Immature natural killer cell (primary cell): ENCODE data around the gene GYG2. TPM values are rescaled to one million over a fixed set of nuclear protein-coding genes. Genes with fewer than 3 reads are reported as not detected.
"Not testable (repeated sequence)": the region's sequence is repeated elsewhere in the genome, so short reads cannot be mapped to it uniquely, and the experiment has no call there.

Experiments used
- DNase-seq, 3 donors: peaks; one replicate each; pipeline ENCODE4 v3.0.0; 2022; ENCODE audit warnings: mixed read lengths in 1 of 3
- H3K27ac Mint-ChIP-seq, 6 donors: one replicate each; pipeline ENCODE4 v1.8.0; 2020; ENCODE audit warnings: mixed read lengths in 6 of 6, mild to moderate bottlenecking in 5 of 6, inconsistent platforms in 4 of 6, moderate library complexity in 3 of 6
- H3K27me3 Mint-ChIP-seq, 3 donors: one replicate each; pipeline ENCODE4 v1.8.0; 2020 to 2021; ENCODE audit warnings: low read depth in 3 of 3, mild to moderate bottlenecking in 3 of 3, mixed read lengths in 3 of 3, moderate library complexity in 3 of 3, inconsistent platforms in 1 of 3
- H3K36me3 Mint-ChIP-seq, 3 donors: one replicate each; pipeline ENCODE4 v1.8.0; 2020; ENCODE audit warnings: mixed read lengths in 3 of 3, inconsistent platforms in 2 of 3, mild to moderate bottlenecking in 2 of 3
- H3K4me1 Mint-ChIP-seq, 2 donors: one replicate each; pipeline ENCODE4 v1.8.0; 2020; ENCODE audit warnings: inconsistent platforms in 2 of 2, mild to moderate bottlenecking in 2 of 2, mixed read lengths in 2 of 2, moderate library complexity in 1 of 2
- H3K4me3 Mint-ChIP-seq, 5 donors: one replicate each; pipeline ENCODE4 v1.8.0; 2020; ENCODE audit warnings: mild to moderate bottlenecking in 5 of 5, mixed read lengths in 5 of 5, inconsistent platforms in 3 of 5, moderate library complexity in 3 of 5
- H3K9me3 Mint-ChIP-seq, 6 donors: one replicate each; pipeline ENCODE4 v1.8.0; 2020; ENCODE audit warnings: mild to moderate bottlenecking in 6 of 6, mixed read lengths in 6 of 6, inconsistent platforms in 4 of 6, moderate library complexity in 3 of 6
- polyA plus RNA-seq, 3 donors: library from polyadenylated mRNA; unstranded; fragments of 300-500 nt; fragmentation: Illumina TruSeq; gene quantifications; one replicate each; pipeline ENCODE4 v1.2.3, GENCODE V29; 2021

The GYG2 gene
- polyA plus RNA-seq, 3 donors from 2014 or later: not detected

- Mint-ChIP-seq H3K27me3 (peaks cover 2 to 10% (median 5%) of the 10 kb centered on the region in 3 donors), H3K9me3 (no peaks in the 10 kb centered on the region), H3K36me3 (no peaks in the 10 kb centered on the region), H3K4me1 (no peaks in the 10 kb centered on the region), H3K27ac (no peak overlapping the region), H3K4me3 (no peak overlapping the region)
- no peak for DNase-seq
These were observed 38.5 kb downstream of the GYG2 start for GRCh38 chrX:2867206-2867605.

- H3K27ac Mint-ChIP-seq: no peak overlapping the region
- no peaks in the 10 kb centered on the region for H3K36me3 Mint-ChIP-seq
- no peaks in the 10 kb centered on the region for H3K9me3 Mint-ChIP-seq
- H3K4me1 Mint-ChIP-seq: no peaks in the 10 kb centered on the region
- H3K27me3 Mint-ChIP-seq: peaks cover 2 to 11% (median 5%) of the 10 kb centered on the region in 3 donors
- no peak for DNase-seq
- no peak overlapping the region for H3K4me3 Mint-ChIP-seq
These were observed 41.9 kb downstream of the GYG2 start for GRCh38 chrX:2870650-2871049.

- no peak overlapping the region for H3K27ac Mint-ChIP-seq
- no peaks in the 10 kb centered on the region for H3K36me3 Mint-ChIP-seq
- H3K27me3 Mint-ChIP-seq: peaks cover 2 to 10% (median 5%) of the 10 kb centered on the region in 3 donors
- H3K4me1 Mint-ChIP-seq: no peaks in the 10 kb centered on the region
- H3K4me3 Mint-ChIP-seq: no peak overlapping the region
- DNase-seq: no peak
- no peaks in the 10 kb centered on the region for H3K9me3 Mint-ChIP-seq
These were observed 43.1 kb downstream of the GYG2 start for GRCh38 chrX:2871831-2872230.

- Mint-ChIP-seq H3K4me3 (no peak overlapping the region), H3K27ac (no peak overlapping the region), H3K27me3 (peaks cover 2 to 7% (median 5%) of the 10 kb centered on the region in 3 donors), H3K4me1 (no peaks in the 10 kb centered on the region), H3K9me3 (no peaks in the 10 kb centered on the region), H3K36me3 (no peaks in the 10 kb centered on the region)
- DNase-seq: no peak
These were observed 44.0 kb downstream of the GYG2 start for GRCh38 chrX:2872671-2873277.

- no peak overlapping the region for H3K27ac Mint-ChIP-seq
- no peak for DNase-seq
- no peaks in the 10 kb centered on the region for H3K9me3 Mint-ChIP-seq
- no peaks in the 10 kb centered on the region for H3K4me1 Mint-ChIP-seq
- peaks cover 2 to 7% (median 5%) of the 10 kb centered on the region in 3 donors for H3K27me3 Mint-ChIP-seq
- H3K4me3 Mint-ChIP-seq: no peak overlapping the region
- H3K36me3 Mint-ChIP-seq: no peaks in the 10 kb centered on the region
These were observed 45.7 kb downstream of the GYG2 start for GRCh38 chrX:2874222-2875135.

GRCh38 chrX:2875136-2875481 is 46.4 kb downstream of the GYG2 start:
- Mint-ChIP-seq H3K4me1 (no peaks in the 10 kb centered on the region), H3K4me3 (no peak overlapping the region), H3K27ac (no peak overlapping the region), H3K9me3 (no peaks in the 10 kb centered on the region), H3K27me3 (peaks cover 3 to 7% (median 4%) of the 10 kb centered on the region in 3 donors), H3K36me3 (no peaks in the 10 kb centered on the region)
- no peak for DNase-seq

- H3K4me1 Mint-ChIP-seq: no peaks in the 10 kb centered on the region
- peaks cover 0 to 7% (median 4%) of the 10 kb centered on the region in 3 donors for H3K27me3 Mint-ChIP-seq
- H3K4me3 Mint-ChIP-seq: no peak overlapping the region
- H3K27ac Mint-ChIP-seq: no peak overlapping the region
- H3K36me3 Mint-ChIP-seq: no peaks in the 10 kb centered on the region
- peak in 2 of 3 donors; percentile 13 to 24 for DNase-seq
- H3K9me3 Mint-ChIP-seq: no peaks in the 10 kb centered on the region
These were observed 47.2 kb downstream of the GYG2 start for GRCh38 chrX:2875798-2876399.

- DNase-seq: no peak
- Mint-ChIP-seq H3K9me3 (no peaks in the 10 kb centered on the region), H3K4me3 (no peak overlapping the region), H3K27me3 (peaks cover 0 to 9% (median 5%) of the 10 kb centered on the region in 3 donors), H3K4me1 (no peaks in the 10 kb centered on the region), H3K36me3 (no peaks in the 10 kb centered on the region), H3K27ac (no peak overlapping the region)
These were observed 49.8 kb downstream of the GYG2 start for GRCh38 chrX:2878563-2878962.

- Mint-ChIP-seq H3K4me1 (no peaks in the 10 kb centered on the region), H3K4me3 (no peak overlapping the region), H3K27me3 (peaks cover 0 to 5% (median 5%) of the 10 kb centered on the region in 3 donors), H3K27ac (no peak overlapping the region), H3K36me3 (no peaks in the 10 kb centered on the region), H3K9me3 (no peaks in the 10 kb centered on the region)
- no peak for DNase-seq
These were observed 50.9 kb downstream of the GYG2 start for GRCh38 chrX:2879670-2880069.

- DNase-seq: no peak
- Mint-ChIP-seq H3K27me3 (peaks cover under 1 to 11% (median 5%) of the 10 kb centered on the region in 3 donors), H3K36me3 (no peaks in the 10 kb centered on the region), H3K27ac (no peak overlapping the region), H3K4me1 (peaks cover 2 to 4% of the 10 kb centered on the region in 2 donors), H3K9me3 (no peaks in the 10 kb centered on the region), H3K4me3 (no peak overlapping the region)
These were observed 55.0 kb downstream of the GYG2 start for GRCh38 chrX:2883770-2884169.

GRCh38 chrX:2888309-2888708 is 59.6 kb downstream of the GYG2 start:
- Mint-ChIP-seq H3K27me3 (peaks cover 0 to 14% (median 9%) of the 10 kb centered on the region in 3 donors), H3K9me3 (no peaks in the 10 kb centered on the region), H3K27ac (no peak overlapping the region), H3K4me1 (peaks cover 32 to 41% of the 10 kb centered on the region in 2 donors), H3K4me3 (peak overlapping the region; percentile 18 to 94 (median 90)), H3K36me3 (no peaks in the 10 kb centered on the region)
- no peak for DNase-seq

GRCh38 chrX:2889045-2889605 is 60.4 kb downstream of the GYG2 start:
- H3K4me1 Mint-ChIP-seq: peaks cover 33 to 43% of the 10 kb centered on the region in 2 donors
- peaks cover 0 to 14% (median 9%) of the 10 kb centered on the region in 3 donors for H3K27me3 Mint-ChIP-seq
- no peak for DNase-seq
- H3K9me3 Mint-ChIP-seq: no peaks in the 10 kb centered on the region
- peak overlapping the region; percentile 88 to 94 (median 91) for H3K4me3 Mint-ChIP-seq
- peak overlapping the region in 4 of 6 donors; percentile 12 to 90 (median 78) for H3K27ac Mint-ChIP-seq
- H3K36me3 Mint-ChIP-seq: no peaks in the 10 kb centered on the region

- Mint-ChIP-seq H3K4me1 (peaks cover 40 to 50% of the 10 kb centered on the region in 2 donors), H3K27ac (peak overlapping the region in 5 of 6 donors; percentile 12 to 90 (median 77)), H3K4me3 (peak overlapping the region; percentile 88 to 94 (median 91)), H3K27me3 (peaks cover 0 to 16% (median 9%) of the 10 kb centered on the region in 3 donors)
- not testable (repeated sequence) for H3K9me3 Mint-ChIP-seq, H3K36me3 Mint-ChIP-seq
- peak; percentile 38 to 52 (median 43) for DNase-seq
These were observed 61.2 kb downstream of the GYG2 start for GRCh38 chrX:2889706-2890490.
